ENCODE measurements around the gene PAX1. TPM values are rescaled to one million over a fixed set of nuclear protein-coding genes. Genes with fewer than 3 reads are reported as not detected.

PAX1 gene
- total and polyA plus RNA-seq, 4 donors: not detected

DNA sequence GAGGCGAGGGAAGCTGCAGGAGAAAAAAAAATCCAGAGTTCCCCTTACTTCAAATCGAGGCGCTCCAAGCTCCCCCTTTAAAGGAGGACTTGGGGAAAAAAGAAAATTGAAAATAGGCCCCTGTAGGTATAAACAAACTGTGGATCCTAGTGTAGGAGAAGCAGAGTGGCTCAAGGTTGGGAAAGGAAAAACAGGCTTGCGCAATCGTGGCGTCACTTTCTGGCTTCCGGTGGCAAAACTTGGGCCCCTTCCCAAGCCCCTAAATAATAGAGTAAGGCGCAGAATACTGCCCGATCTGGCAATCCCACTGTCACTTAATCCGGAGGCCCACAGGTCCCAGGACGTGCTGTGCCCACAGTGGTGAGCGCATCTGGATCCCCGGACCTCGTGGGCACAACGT, 8.0 kb downstream of the PAX1 start:
- Histone ChIP-seq H3K4me1 (ENCODE audit: control insufficient read depth in 4 of 4, insufficient read depth in 4 of 4, low read length in 3 of 4) (no peaks in the 10 kb centered on the region), H3K36me3 (ENCODE audit: control insufficient read depth in 4 of 4, insufficient read depth in 3 of 4, low read depth in 1 of 4, low read length in 3 of 4) (no peaks in the 10 kb centered on the region), H3K27ac (ENCODE audit: low read depth in 1 of 2, low read length in 2 of 2) (no peak overlapping the region), H3K27me3 (ENCODE audit: control insufficient read depth in 4 of 4, insufficient read depth in 4 of 4, low read length in 3 of 4) (peaks cover 3 to 35% (median 17%) of the 10 kb centered on the region in 4 donors), H3K4me3 (ENCODE audit: low read depth in 1 of 3, low read length in 3 of 3) (no peak overlapping the region), H3K9me3 (ENCODE audit: control insufficient read depth in 4 of 4, low read length in 3 of 4) (no peaks in the 10 kb centered on the region), H3K9ac (ENCODE audit: low read depth in 1 of 2, low read length in 2 of 2) (no peak overlapping the region)
- DNase-seq (ENCODE audit: low spot score): no peak
- TF ChIP-seq, protein P1, sequence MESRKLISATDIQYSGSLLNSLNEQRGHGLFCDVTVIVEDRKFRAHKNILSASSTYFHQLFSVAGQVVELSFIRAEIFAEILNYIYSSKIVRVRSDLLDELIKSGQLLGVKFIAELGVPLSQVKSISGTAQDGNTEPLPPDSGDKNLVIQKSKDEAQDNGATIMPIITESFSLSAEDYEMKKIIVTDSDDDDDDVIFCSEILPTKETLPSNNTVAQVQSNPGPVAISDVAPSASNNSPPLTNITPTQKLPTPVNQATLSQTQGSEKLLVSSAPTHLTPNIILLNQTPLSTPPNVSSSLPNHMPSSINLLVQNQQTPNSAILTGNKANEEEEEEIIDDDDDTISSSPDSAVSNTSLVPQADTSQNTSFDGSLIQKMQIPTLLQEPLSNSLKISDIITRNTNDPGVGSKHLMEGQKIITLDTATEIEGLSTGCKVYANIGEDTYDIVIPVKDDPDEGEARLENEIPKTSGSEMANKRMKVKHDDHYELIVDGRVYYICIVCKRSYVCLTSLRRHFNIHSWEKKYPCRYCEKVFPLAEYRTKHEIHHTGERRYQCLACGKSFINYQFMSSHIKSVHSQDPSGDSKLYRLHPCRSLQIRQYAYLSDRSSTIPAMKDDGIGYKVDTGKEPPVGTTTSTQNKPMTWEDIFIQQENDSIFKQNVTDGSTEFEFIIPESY (IDR thresholded peaks at IDR 0.05): no peak
- TF ChIP-seq FOXA1 (IDR thresholded peaks at IDR 0.05) (no peak), HNF4A (conservative IDR thresholded peaks at IDR 0.05) (no peak), GABPA (IDR thresholded peaks at IDR 0.05 in 1 of 2, conservative IDR thresholded peaks at IDR 0.05 in 1 of 2) (no peak), NR2F2 (IDR thresholded peaks at IDR 0.05) (no peak), ATF3 (IDR thresholded peaks at IDR 0.05) (no peak), JUND (IDR thresholded peaks at IDR 0.05) (no peak), YY1 (IDR thresholded peaks at IDR 0.05) (no peak), HNF4G (IDR thresholded peaks at IDR 0.05) (no peak)
- TF ChIP-seq, protein P2, sequence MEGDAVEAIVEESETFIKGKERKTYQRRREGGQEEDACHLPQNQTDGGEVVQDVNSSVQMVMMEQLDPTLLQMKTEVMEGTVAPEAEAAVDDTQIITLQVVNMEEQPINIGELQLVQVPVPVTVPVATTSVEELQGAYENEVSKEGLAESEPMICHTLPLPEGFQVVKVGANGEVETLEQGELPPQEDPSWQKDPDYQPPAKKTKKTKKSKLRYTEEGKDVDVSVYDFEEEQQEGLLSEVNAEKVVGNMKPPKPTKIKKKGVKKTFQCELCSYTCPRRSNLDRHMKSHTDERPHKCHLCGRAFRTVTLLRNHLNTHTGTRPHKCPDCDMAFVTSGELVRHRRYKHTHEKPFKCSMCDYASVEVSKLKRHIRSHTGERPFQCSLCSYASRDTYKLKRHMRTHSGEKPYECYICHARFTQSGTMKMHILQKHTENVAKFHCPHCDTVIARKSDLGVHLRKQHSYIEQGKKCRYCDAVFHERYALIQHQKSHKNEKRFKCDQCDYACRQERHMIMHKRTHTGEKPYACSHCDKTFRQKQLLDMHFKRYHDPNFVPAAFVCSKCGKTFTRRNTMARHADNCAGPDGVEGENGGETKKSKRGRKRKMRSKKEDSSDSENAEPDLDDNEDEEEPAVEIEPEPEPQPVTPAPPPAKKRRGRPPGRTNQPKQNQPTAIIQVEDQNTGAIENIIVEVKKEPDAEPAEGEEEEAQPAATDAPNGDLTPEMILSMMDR (IDR thresholded peaks at IDR 0.05; ENCODE audit: low read depth, low read length, missing input control): no peak
- 7% methylated on average over 15 of the region's 15 CpGs for WGBS

DNA sequence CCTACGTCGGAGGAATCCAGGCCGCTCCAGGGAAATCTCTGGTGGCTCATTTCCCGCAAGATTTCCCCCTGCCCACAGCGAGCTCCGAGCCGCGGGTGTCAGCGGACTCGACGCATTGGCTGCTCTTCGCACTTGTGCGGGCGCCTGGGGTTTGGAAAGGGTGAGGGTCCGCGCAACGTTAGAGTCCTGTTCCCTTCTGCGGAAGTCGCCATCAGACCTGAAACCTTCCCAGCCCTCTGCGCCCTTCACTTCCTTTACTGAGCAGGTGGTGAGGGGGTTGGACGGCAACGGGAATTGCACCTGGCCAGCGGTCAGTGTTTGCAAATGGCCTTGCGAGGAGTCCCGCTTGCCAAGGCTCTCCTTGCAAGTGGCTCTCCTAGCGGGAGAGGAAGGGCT, 8.4 kb downstream of the PAX1 start:
- Histone ChIP-seq H3K9me3 (ENCODE audit: control insufficient read depth in 4 of 4, low read length in 3 of 4) (no peaks in the 10 kb centered on the region), H3K27ac (ENCODE audit: low read depth in 1 of 2, low read length in 2 of 2) (no peak overlapping the region), H3K9ac (ENCODE audit: low read depth in 1 of 2, low read length in 2 of 2) (no peak overlapping the region), H3K4me3 (ENCODE audit: low read depth in 1 of 3, low read length in 3 of 3) (no peak overlapping the region), H3K27me3 (ENCODE audit: control insufficient read depth in 4 of 4, insufficient read depth in 4 of 4, low read length in 3 of 4) (peaks cover 3 to 34% (median 17%) of the 10 kb centered on the region in 4 donors), H3K36me3 (ENCODE audit: control insufficient read depth in 4 of 4, insufficient read depth in 3 of 4, low read depth in 1 of 4, low read length in 3 of 4) (no peaks in the 10 kb centered on the region), H3K4me1 (ENCODE audit: control insufficient read depth in 4 of 4, insufficient read depth in 4 of 4, low read length in 3 of 4) (no peaks in the 10 kb centered on the region)
- WGBS: 2% methylated on average over 26 of the region's 26 CpGs
- no peak for DNase-seq (ENCODE audit: low spot score)
- TF ChIP-seq FOXA1 (IDR thresholded peaks at IDR 0.05) (no peak), JUND (IDR thresholded peaks at IDR 0.05) (no peak), HNF4A (conservative IDR thresholded peaks at IDR 0.05) (no peak), TAF1 (conservative IDR thresholded peaks at IDR 0.05) (no peak), REST (IDR thresholded peaks at IDR 0.05) (no peak), SP1 (IDR thresholded peaks at IDR 0.05) (no peak), RXRA (IDR thresholded peaks at IDR 0.05) (no peak), YY1 (IDR thresholded peaks at IDR 0.05) (no peak), GABPA (IDR thresholded peaks at IDR 0.05 in 1 of 2, conservative IDR thresholded peaks at IDR 0.05 in 1 of 2) (no peak), ATF3 (IDR thresholded peaks at IDR 0.05) (no peak), FOXA2 (IDR thresholded peaks at IDR 0.05) (no peak), RAD21 (IDR thresholded peaks at IDR 0.05) (no peak), HNF4G (IDR thresholded peaks at IDR 0.05) (no peak), NR2F2 (IDR thresholded peaks at IDR 0.05) (no peak)
- TF ChIP-seq, protein P3, sequence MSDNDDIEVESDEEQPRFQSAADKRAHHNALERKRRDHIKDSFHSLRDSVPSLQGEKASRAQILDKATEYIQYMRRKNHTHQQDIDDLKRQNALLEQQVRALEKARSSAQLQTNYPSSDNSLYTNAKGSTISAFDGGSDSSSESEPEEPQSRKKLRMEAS (IDR thresholded peaks at IDR 0.05): no peak
- TF ChIP-seq, protein P2 (IDR thresholded peaks at IDR 0.05; ENCODE audit: low read depth, low read length, missing input control): no peak
- TF ChIP-seq, protein P1 (IDR thresholded peaks at IDR 0.05): no peak

All from liver (tissue), 9 donors.